ENCODE measurements around the gene ZNF319.
A peak's percentile ranks its signal among the peaks of the same experiment; 100 is the strongest.

The ZNF319 gene

DNA sequence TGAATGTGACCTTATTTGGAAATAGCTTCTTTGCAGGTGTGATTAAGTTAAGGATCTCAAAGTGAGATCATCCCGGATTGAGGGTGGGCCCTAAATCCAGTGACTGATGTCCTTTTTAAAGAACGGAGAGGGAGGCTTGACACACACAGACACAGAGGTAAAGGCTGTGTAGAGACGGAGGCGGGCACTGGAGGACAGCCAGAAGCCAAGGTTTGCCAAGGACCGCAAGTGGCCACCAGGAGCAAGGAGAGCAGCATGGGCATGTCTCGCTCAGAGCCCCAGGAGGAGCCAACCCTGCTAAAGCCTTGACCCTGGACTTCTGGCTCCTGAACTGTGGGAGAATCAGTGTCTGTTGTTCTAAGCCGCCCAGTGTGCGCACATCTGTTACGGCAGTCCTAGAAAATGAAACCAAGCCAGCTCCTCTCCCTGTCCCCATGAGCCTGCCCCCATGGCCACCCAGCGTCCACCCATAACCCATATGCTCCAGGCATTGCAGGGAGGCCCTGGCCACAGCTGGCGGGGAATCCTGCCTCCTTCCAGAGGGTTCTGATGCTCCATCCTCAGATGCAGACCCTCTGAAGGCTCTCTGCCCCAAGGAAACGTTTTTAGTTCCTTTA, 44.8 kb downstream of the ZNF319 start:
- no peaks in the 10 kb centered on the region; a peak in 1 of 22 replicates for H4K20me1 ChIP-seq
- peaks cover 0 to 19% (median 7%) of the 10 kb centered on the region in 10 experiments; a peak in 10 of 20 replicates for H3K4me1 ChIP-seq
- H3K27me3 ChIP-seq = no peaks in the 10 kb centered on the region
- H3K4me3 ChIP-seq = no peak overlapping the region
- H3K4me2 ChIP-seq = no peak overlapping the region
- no peaks in the 10 kb centered on the region for H3K36me3 ChIP-seq
- TF ChIP-seq Cebpa-rat (IDR thresholded peaks at IDR 0.05) = no peak
- no peak overlapping the region for H3K9ac ChIP-seq
- H3K27ac ChIP-seq = no peak overlapping the region
- H3K9me3 ChIP-seq (replicated peaks in 1 of 11) = no peaks in the 10 kb centered on the region

DNA sequence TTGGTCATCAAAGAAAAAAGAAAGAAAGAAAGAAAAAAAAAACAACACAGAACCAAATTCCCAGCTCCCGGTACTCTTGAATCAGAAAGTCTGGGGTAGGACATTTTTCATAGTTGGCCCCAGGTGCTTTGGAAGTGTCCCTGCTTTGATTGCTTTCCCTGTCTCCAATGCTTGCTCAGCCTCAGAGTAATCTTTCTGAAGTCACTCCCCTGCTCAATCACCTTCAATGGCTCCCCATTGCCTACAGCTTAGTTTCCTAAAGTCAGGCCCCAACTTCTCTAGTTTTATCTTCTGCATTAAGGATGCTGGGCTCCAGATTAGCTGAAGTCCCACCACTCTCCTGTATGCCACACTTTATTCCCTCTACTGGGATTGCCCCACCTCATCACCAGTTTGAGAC, 46.6 kb downstream of the ZNF319 start:
- TF ChIP-seq Cebpa-rat (IDR thresholded peaks at IDR 0.05) = no peak
- no peak overlapping the region for H3K27ac ChIP-seq
- H3K9me3 ChIP-seq (replicated peaks in 1 of 11) = no peaks in the 10 kb centered on the region

GRCh38 chr16:57952909-57953308, 47.6 kb downstream of the ZNF319 start:
- no peak for TF ChIP-seq Cebpa-rat (IDR thresholded peaks at IDR 0.05)
- Histone ChIP-seq H3K27me3 (no peaks in the 10 kb centered on the region), H3K4me2 (no peak overlapping the region), H3K4me1 (peaks cover 0 to 7% (median 0%) of the 10 kb centered on the region in 10 experiments; a peak in 4 of 20 replicates), H4K20me1 (no peaks in the 10 kb centered on the region), H3K9me3 (replicated peaks in 1 of 11) (no peaks in the 10 kb centered on the region), H3K4me3 (no peak overlapping the region), H3K9ac (no peak overlapping the region), H3K27ac (no peak overlapping the region), H3K36me3 (no peaks in the 10 kb centered on the region)

More for the DNA sequence above, 46.6 kb downstream of the ZNF319 start:
- Histone ChIP-seq H3K27me3 (no peaks in the 10 kb centered on the region), H4K20me1 (no peaks in the 10 kb centered on the region), H3K4me3 (no peak overlapping the region), H3K4me1 (peaks cover 0 to 11% (median 0%) of the 10 kb centered on the region in 10 experiments; a peak in 4 of 20 replicates), H3K4me2 (no peak overlapping the region), H3K9ac (no peak overlapping the region), H3K36me3 (no peaks in the 10 kb centered on the region)

GRCh38 chr16:57951204-57951960, 49.1 kb downstream of the ZNF319 start:
- no peaks in the 10 kb centered on the region for H4K20me1 ChIP-seq
- peaks cover 0 to 10% (median 2%) of the 10 kb centered on the region in 10 experiments; a peak in 4 of 20 replicates for H3K4me1 ChIP-seq
- no peak overlapping the region for H3K27ac ChIP-seq
- no peak overlapping the region for H3K9ac ChIP-seq
- no peak overlapping the region for H3K4me3 ChIP-seq
- H3K9me3 ChIP-seq (replicated peaks in 1 of 11) = no peaks in the 10 kb centered on the region
- no peak for TF ChIP-seq Cebpa-rat (IDR thresholded peaks at IDR 0.05)
- no peak overlapping the region for H3K4me2 ChIP-seq
- no peaks in the 10 kb centered on the region for H3K27me3 ChIP-seq
- H3K36me3 ChIP-seq = no peaks in the 10 kb centered on the region

DNA sequence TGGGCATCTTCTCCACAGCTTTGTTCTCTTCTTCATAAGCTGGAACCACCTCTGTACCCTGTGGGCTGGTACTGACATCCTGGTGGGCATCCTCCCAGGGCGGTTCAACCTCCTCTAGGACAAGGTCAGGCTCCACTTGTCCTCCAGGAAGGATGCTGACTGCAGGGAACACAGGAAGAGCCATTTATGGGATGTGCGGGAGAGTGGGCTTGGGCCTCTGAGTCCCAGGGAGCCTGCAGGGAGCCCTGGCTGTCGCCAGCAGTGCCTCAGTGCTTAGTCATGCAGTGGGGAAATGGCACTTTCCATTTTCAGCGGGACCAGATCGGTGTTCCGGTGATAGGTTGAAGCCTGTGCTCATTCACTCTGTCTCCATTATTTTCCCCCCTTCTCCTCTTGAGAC, 50.1 kb downstream of the ZNF319 start:
- H4K20me1 ChIP-seq = no peaks in the 10 kb centered on the region
- H3K9me3 ChIP-seq (replicated peaks in 1 of 11) = no peaks in the 10 kb centered on the region
- no peak for TF ChIP-seq Cebpa-rat (IDR thresholded peaks at IDR 0.05)
- H3K36me3 ChIP-seq = no peaks in the 10 kb centered on the region
- peaks cover 0 to 10% (median 2%) of the 10 kb centered on the region in 10 experiments; a peak in 4 of 20 replicates for H3K4me1 ChIP-seq
- no peak overlapping the region for H3K4me3 ChIP-seq
- H3K27me3 ChIP-seq = no peaks in the 10 kb centered on the region
- H3K4me2 ChIP-seq = no peak overlapping the region
- no peak overlapping the region for H3K9ac ChIP-seq
- no peak overlapping the region for H3K27ac ChIP-seq

DNA sequence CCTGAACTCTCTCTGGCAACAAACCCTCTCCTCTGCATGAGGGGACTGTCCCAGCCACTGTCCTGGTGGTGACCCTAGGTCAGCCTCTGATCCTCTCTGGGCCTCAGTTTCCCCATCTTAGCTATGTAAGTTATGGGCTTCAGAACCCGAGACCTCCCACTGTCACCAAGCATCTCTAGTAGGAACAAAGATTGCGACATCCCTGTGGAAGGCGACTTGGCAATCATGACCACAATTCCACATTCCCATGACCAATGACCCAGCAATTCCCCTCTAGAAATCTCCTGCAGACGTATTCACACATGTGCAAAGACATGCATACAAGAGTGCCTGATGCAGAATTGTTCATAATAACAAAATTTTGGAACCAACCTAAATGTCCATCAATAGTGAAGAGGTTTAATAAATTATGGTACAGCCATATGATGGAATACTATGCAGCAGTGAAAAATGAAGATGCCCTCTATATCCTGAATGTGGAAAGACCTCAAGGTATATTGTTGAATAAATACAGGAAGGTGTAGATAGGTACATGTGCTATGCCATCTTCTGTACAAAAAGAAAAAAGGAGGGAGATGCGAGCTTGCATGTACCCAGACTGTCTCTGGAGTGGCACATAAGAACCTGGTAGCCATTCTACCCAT, 50.8 kb downstream of the ZNF319 start:
- no peaks in the 10 kb centered on the region for H4K20me1 ChIP-seq
- no peak overlapping the region for H3K27ac ChIP-seq
- H3K4me3 ChIP-seq = no peak overlapping the region
- no peaks in the 10 kb centered on the region for H3K9me3 ChIP-seq (replicated peaks in 1 of 11)
- peak in 7 of 11 experiments; percentile 20 to 87 (median 52); a peak in 9 of 22 replicates for TF ChIP-seq Cebpa-rat (IDR thresholded peaks at IDR 0.05)
- H3K27me3 ChIP-seq = no peaks in the 10 kb centered on the region
- H3K4me2 ChIP-seq = no peak overlapping the region
- H3K36me3 ChIP-seq = no peaks in the 10 kb centered on the region
- no peak overlapping the region for H3K9ac ChIP-seq
- H3K4me1 ChIP-seq = peaks cover 0 to 10% (median 2%) of the 10 kb centered on the region in 10 experiments; a peak in 4 of 20 replicates

DNA sequence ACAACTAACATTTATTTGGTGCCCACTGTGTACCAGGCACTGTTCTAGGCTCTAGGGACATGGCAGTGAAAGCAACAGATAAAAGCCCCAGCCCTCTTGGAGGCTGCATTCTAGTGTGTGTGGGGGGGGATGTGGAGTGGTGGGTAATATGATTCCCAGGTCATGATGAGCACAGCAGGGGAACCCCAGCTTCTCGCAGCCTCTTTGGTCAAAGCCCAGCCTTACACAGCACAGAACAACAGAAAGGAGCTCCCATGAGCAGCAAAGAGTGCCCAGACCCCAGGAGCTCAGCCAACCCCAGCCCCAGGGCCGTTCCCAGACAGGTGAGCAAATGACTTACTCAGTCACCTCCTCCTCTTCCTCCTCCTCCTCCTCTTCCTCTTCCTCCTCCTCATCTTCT, 51.5 kb downstream of the ZNF319 start:
- Histone ChIP-seq H3K27me3 (no peaks in the 10 kb centered on the region), H3K4me2 (no peak overlapping the region), H3K9ac (no peak overlapping the region), H4K20me1 (no peaks in the 10 kb centered on the region), H3K4me1 (peaks cover 0 to 10% (median 2%) of the 10 kb centered on the region in 10 experiments; a peak in 4 of 20 replicates), H3K36me3 (no peaks in the 10 kb centered on the region), H3K27ac (no peak overlapping the region), H3K4me3 (no peak overlapping the region), H3K9me3 (replicated peaks in 1 of 11) (no peaks in the 10 kb centered on the region)
- TF ChIP-seq Cebpa-rat (IDR thresholded peaks at IDR 0.05) = no peak

GRCh38 chr16:57948027-57948426, 52.4 kb downstream of the ZNF319 start:
- H3K4me2 ChIP-seq = no peak overlapping the region; a peak in 1 of 22 replicates
- H3K36me3 ChIP-seq = no peaks in the 10 kb centered on the region
- H3K4me3 ChIP-seq = no peak overlapping the region
- peaks cover 0 to 10% (median 2%) of the 10 kb centered on the region in 10 experiments; a peak in 4 of 20 replicates for H3K4me1 ChIP-seq
- no peaks in the 10 kb centered on the region for H3K27me3 ChIP-seq
- H4K20me1 ChIP-seq = no peaks in the 10 kb centered on the region
- no peak overlapping the region for H3K9ac ChIP-seq
- TF ChIP-seq Cebpa-rat (IDR thresholded peaks at IDR 0.05) = no peak
- H3K9me3 ChIP-seq (replicated peaks in 1 of 11) = no peaks in the 10 kb centered on the region
- H3K27ac ChIP-seq = no peak overlapping the region

- no peak overlapping the region for H3K27ac ChIP-seq
- no peaks in the 10 kb centered on the region for H4K20me1 ChIP-seq
- TF ChIP-seq Cebpa-rat (IDR thresholded peaks at IDR 0.05) = no peak
- no peaks in the 10 kb centered on the region for H3K27me3 ChIP-seq
- peaks cover 0 to 9% (median 2%) of the 10 kb centered on the region in 10 experiments; a peak in 4 of 20 replicates for H3K4me1 ChIP-seq
- no peaks in the 10 kb centered on the region for H3K36me3 ChIP-seq
- peak overlapping the region in 1 of 11 experiments; percentile 12; a peak in 1 of 22 replicates for H3K4me2 ChIP-seq
- no peaks in the 10 kb centered on the region for H3K9me3 ChIP-seq (replicated peaks in 1 of 11)
- no peak overlapping the region for H3K4me3 ChIP-seq
- no peak overlapping the region for H3K9ac ChIP-seq
Observed at GRCh38 chr16:57947261-57947660, 53.2 kb downstream of the ZNF319 start.

All from BLaER1 treated with 17β-estradiol and CSF1 and Interleukin-3, amounts not matched to agents 10 nM and 100 nM (cell line).